ENCODE results near the gene ZNF684. TPM values are rescaled to one million over a fixed set of nuclear protein-coding genes. Genes with fewer than 3 reads are reported as not detected.
"Not testable (repeated sequence)": the region's sequence is repeated elsewhere in the genome, so short reads cannot be mapped to it uniquely, and the experiment has no call there.

Gene ZNF684
- polyA plus RNA-seq, 5 donors: 6.7 to 10.2 (median 8.4) TPM

DNA sequence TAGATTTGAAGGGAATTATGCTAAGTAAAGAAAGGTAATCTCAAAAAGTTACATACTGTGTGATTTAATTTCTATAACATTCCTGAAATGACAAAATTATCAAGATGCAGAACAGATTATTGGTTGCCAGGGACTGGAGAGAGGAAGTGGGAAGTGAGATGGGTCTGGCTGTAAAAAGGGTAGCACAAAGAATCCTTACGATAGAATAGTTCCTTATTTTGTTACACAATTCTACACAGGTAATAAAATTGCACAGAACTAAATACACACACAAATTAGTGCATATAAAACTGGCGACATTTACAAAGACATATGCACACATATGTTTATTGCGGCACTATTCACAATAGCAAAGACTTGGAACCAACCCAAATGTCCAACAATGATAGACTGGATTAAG lies 33.5 kb downstream of the ZNF684 start:
- DNase-seq: no peak

DNA sequence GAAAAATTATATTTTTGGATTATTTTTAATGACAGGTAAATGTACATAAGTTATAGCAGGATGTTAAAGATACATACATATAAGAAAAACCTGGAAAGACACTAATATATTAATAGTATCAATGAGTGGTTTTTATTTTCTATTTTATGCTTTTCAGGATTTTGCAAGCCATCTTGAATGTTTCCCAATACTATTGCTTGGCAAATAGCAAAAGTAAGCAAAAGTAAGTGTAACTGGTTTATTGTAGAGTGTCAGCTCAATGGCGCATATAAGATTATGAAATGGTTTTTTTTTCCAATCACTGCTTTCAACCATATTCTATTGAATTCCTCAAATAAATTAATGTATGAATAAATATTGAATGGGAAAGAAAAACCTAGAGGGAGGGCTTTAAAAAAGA lies 36.4 kb downstream of the ZNF684 start:
- no peak for DNase-seq

DNA sequence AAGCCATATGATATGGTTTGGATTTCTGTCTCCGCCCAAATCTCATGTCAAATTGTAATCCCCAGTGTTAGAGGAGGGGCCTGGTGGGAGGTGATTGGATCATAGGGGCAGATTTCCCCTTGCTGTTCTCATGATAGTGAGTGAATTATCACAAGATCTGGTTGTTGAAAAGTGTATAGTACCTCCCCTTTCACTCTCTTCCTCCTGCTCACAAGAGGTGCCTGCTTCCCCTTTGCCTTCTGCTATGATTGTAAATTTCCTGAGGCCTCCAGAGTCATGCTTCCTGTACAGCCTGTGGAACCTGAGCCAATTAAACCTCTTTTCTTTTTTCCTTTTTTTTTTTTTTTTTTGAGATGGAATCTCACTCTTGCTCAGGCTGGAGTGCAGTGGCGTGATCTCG lies 43.4 kb downstream of the ZNF684 start:
- DNase-seq: not testable (repeated sequence)

DNA sequence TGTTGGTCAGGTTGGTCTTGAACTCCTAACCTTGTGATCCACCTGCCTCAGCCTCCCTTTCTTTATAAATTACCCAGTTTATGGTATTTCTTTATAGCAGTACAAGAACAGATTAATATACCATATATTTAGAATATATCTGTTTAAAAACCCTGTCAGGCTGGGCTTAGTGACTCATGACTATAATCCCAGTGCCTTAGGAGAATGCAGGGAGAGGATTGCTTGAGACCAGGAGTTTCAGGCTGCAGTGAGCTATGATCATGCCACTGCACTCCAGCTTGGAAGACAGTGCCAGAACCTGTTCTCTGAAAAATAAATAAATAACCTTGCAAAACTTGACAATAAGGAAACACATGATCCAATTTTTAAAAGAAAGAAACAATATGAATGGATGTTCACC lies 43.9 kb downstream of the ZNF684 start:
- no peak for DNase-seq

DNA sequence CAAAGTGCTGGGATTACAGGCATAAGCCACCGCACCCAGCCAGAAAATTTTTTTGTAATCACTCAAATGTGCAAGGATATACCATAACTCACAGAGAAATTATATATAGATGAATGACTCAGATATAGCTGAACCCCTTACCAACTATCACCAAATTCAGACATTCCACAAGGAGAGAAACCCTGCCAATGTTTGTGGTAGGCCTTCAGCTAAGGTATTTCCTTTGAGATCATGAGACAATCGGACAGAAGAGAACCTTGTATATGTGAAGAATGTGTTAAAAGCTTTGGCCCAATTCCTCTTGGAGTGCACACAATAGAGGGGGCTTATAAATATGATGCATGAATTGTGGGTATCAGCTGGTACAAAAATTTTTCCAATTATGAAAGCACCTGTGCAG lies 50.7 kb downstream of the ZNF684 start:
- DNase-seq: no peak

- DNase-seq: no peak
These were observed 52.5 kb downstream of the ZNF684 start for GRCh38 chr1:40583980-40584379.

DNA sequence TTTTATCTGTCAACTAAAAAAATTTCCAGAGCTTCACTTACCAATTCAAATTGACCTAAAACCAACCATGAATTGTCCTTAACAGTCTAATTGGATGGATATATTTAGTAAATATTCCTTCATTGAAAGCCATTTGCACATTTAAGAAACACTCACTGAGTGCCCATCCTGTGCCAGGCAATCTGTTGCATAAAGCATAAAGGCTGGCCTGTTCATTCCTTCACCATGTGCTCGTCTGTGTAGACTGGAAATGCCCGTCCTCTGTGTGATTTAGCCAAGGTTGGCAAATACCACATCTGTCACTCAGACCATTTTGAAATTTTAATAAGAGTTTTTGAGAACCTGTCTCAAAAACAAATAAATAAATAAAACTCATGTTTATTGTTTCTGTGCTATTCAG lies 57.1 kb downstream of the ZNF684 start:
- DNase-seq: no peak

DNA sequence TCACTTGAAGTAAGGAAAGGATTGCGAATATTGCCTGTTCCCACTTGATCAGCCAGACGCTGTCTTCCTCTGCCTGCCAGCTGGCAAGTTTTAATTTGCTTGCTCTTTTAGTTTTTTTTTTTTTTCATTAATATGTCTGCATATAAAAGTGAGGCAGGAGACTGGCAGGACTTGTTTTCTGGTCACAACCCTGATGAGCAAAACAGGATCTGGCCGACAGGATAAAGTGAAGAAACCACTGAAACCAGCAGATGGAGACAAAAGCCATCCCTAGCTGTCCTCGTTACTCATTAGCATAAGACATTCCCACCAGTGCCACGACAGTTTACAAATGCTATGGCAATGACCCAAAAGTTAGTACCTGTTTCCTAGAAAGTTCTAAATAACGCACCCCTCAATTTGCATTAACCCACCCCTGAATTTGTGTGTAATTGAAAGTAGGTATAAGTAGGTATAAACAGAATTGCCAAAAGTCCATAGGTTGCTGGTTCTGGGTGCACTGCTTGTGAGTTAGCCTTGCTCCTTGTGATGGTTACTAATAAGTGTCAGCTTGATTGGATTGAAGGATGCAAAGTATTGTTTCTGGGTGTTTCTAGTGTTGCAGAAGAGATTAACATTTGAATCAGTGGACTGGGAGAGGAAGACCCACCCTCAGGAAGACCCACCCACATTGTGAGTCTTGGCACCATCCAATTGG lies 60.8 kb downstream of the ZNF684 start:
- no peak for DNase-seq

GRCh38 chr1:40593449-40594186 lies 62.2 kb downstream of the ZNF684 start:
- DNase-seq: no peak

DNA sequence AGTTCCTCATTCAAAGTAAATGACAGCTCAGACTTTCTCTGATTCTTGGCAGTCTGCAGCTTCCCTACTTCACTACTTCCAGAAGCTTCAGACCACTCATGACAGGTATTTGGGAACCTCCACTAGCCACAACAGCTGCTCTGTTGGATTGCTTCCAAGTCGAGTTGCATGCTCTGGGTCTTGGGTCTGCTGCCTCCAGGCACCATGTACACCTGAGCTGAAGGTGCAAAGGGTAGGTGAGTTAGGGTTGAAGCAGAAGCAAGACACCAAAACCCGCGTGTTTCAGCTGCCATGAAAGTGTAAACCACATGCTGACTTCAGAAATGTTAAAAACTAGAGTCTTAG lies 62.7 kb downstream of the ZNF684 start:
- DNase-seq: no peak

GRCh38 chr1:40595623-40596022 lies 64.2 kb downstream of the ZNF684 start:
- DNase-seq: no peak

Other genes with a start within 250 kb of the ZNF684 start
- gene COL9A2, start 214.4 kb upstream of the ZNF684 start, polyA plus RNA-seq (ENCODE audit: insufficient read depth in 1 of 5, insufficient read length in 5 of 5, low replicate concordance in 1 of 5): 10 to 100 TPM; 17.6 to 34.6 (median 21.9) TPM
- 10 to 100 TPM; 22.5 to 26.8 (median 23.7) TPM for gene SMAP2, start 157.9 kb upstream of the ZNF684 start, polyA plus RNA-seq (ENCODE audit: insufficient read depth in 1 of 5, insufficient read length in 5 of 5, low replicate concordance in 1 of 5)
- gene ZFP69B, start 81.2 kb upstream of the ZNF684 start, polyA plus RNA-seq (ENCODE audit: insufficient read depth in 1 of 5, insufficient read length in 5 of 5, low replicate concordance in 1 of 5): 1 to 10 TPM; 5.1 to 7.5 (median 5.8) TPM
- gene ZFP69, start 54.3 kb upstream of the ZNF684 start, polyA plus RNA-seq (ENCODE audit: insufficient read depth in 1 of 5, insufficient read length in 5 of 5, low replicate concordance in 1 of 5): 10 to 100 TPM in 2 of 5 donors, 1 to 10 TPM in 3; 7.4 to 11.7 (median 9.1) TPM
- 10 to 100 TPM in 4 of 5 donors, 1 to 10 TPM in 1; 9.4 to 17.5 (median 13.1) TPM for gene EXO5, start 22.9 kb upstream of the ZNF684 start, polyA plus RNA-seq (ENCODE audit: insufficient read depth in 1 of 5, insufficient read length in 5 of 5, low replicate concordance in 1 of 5)
- gene RIMS3, start 134.0 kb downstream of the ZNF684 start, polyA plus RNA-seq (ENCODE audit: insufficient read depth in 1 of 5, insufficient read length in 5 of 5, low replicate concordance in 1 of 5): 1 to 10 TPM in 4 of 5 donors, under 1 TPM in 1; 0.91 to 2.1 (median 1.6) TPM
- 10 to 100 TPM; 76.9 to 91.2 (median 84.1) TPM for gene NFYC, start 160.1 kb downstream of the ZNF684 start, polyA plus RNA-seq (ENCODE audit: insufficient read depth in 1 of 5, insufficient read length in 5 of 5, low replicate concordance in 1 of 5)